ENCODE measurements around the gene COL1A1.

DNA sequence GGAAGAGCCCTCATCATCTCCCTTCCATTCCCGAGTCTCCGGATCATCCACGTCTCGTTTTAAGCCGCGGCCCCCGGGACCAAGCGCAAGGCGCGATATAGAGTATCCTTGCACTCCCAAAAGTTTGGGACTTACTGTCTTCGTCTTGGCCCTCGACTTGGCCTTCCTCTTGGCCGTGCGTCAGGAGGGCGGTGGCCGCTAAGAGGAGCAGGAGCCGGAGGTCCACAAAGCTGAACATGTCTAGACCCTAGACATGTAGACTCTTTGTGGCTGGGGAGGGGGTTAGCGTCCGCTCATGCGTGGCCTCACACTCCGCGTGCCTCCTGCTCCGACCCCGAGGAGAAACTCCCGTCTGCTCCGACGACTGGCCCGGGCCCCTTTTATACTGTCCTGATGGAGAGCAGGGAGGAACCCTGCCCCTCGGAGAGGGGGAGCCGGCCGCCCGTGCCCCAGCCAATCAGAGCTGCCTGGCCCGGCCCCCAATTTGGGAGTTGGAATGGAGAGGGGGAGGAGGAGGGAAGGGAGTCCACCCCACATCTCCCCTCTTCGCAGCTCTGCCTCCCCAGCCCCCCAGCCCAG is at the start of gene COL1A1:
- TF ChIP-seq EZH2 (IDR thresholded peaks at IDR 0.05; ENCODE audit: insufficient read depth, poor library complexity, severe bottlenecking) (no peak), EZH2phosphoT487 (IDR thresholded peaks at IDR 0.05; ENCODE audit: insufficient read depth, low read depth) (peak; percentile 21; the same call in 1 of the 2 replicates)
